ENCODE measurements around the gene KIF6.

DNA sequence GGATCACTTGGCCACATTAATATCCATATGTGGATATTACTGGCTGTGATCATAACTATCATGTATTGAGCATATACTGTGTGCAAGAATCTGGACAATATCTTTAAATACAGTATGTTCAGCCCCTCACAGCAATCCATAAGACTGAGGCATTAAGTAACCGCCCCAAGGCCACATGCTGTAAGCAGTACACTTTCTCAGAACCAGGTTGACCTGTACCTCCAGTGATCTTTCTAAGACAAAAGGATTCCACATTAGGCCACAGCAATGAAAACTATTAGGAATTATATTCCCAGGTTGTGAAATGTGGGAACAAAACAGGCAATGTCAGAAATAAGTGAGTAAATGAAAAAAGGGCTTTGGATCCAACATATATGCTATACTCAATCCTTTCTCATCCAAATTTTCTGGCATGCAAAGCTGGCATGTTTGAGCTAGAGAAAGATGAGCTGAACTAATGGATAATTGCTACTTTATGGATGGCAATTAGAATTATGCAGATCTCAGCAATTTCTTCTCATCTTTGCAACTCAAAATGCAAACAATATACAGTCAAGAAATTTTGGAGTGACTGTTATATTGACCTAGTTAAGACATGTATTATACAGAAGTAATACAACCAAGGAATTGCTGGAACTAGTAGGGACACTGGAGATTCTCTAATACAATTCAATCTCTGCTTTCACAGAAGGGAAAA lies 86.9 kb downstream of the KIF6 start:
- TF ChIP-seq, protein P1, sequence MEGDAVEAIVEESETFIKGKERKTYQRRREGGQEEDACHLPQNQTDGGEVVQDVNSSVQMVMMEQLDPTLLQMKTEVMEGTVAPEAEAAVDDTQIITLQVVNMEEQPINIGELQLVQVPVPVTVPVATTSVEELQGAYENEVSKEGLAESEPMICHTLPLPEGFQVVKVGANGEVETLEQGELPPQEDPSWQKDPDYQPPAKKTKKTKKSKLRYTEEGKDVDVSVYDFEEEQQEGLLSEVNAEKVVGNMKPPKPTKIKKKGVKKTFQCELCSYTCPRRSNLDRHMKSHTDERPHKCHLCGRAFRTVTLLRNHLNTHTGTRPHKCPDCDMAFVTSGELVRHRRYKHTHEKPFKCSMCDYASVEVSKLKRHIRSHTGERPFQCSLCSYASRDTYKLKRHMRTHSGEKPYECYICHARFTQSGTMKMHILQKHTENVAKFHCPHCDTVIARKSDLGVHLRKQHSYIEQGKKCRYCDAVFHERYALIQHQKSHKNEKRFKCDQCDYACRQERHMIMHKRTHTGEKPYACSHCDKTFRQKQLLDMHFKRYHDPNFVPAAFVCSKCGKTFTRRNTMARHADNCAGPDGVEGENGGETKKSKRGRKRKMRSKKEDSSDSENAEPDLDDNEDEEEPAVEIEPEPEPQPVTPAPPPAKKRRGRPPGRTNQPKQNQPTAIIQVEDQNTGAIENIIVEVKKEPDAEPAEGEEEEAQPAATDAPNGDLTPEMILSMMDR (IDR thresholded peaks at IDR 0.05 in 2 of 3, conservative IDR thresholded peaks at IDR 0.05 in 1 of 3; ENCODE audit: borderline replicate concordance in 1 of 3, insufficient read depth in 1 of 3, low read depth in 2 of 3, low read length in 2 of 3), result no peak
- TF ChIP-seq TCF7L2 (IDR thresholded peaks at IDR 0.05; ENCODE audit: borderline replicate concordance, extremely low read depth, insufficient read depth, insufficient read length), result no peak
- TF ChIP-seq POLR2A (IDR thresholded peaks at IDR 0.05; ENCODE audit: borderline replicate concordance, extremely low read depth, insufficient read depth, insufficient read length), result no peak
- no peak for TF ChIP-seq EZH2 (IDR thresholded peaks at IDR 0.05)
- TF ChIP-seq CBX3 (IDR thresholded peaks at IDR 0.05; ENCODE audit: low read depth), result no peak
- TF ChIP-seq RAD21 (IDR thresholded peaks at IDR 0.05; ENCODE audit: low read depth), result no peak
